Esophagus squamous epithelium (tissue), 5 donors: Measurements from ENCODE around the gene UGT1A4. TPM values are rescaled to one million over a fixed set of nuclear protein-coding genes. Genes with fewer than 3 reads are reported as not detected.

Experiments
- DNase-seq: peaks from one replicate; lab custom pipeline; 2025; lab: John Stamatoyannopoulos, UW
- H3K27ac ChIP-seq, 4 donors: fragments of 200-600 bp; sonication (generic); one replicate each; pipeline ENCODE4 v1.5.1; 2016 to 2019; ENCODE audit warnings: mild to moderate bottlenecking in 1 of 4
- H3K27me3 ChIP-seq, 4 donors: fragments of 200-600 bp; sonication (generic); 1 replicate in 3 of 4; 2 replicates in 1 of 4; pipeline versions ENCODE4 v1.5.1 to v1.6.0; 2017 to 2021; ENCODE audit warnings: antibody characterized with exemption in 1 of 4
- H3K36me3 ChIP-seq, 3 donors: fragments of 200-600 bp; sonication (generic); one replicate each; pipeline ENCODE4 v1.5.1; 2016 to 2019
- H3K4me1 ChIP-seq, 3 donors: fragments of 200-600 bp; sonication (generic); one replicate each; pipeline ENCODE4 v1.5.1; 2017 to 2019
- H3K4me3 ChIP-seq, 4 donors: fragments of 200-600 bp; sonication (generic); 1 replicate in 3 of 4; 2 replicates in 1 of 4; pipeline ENCODE4 v1.5.1; 2016 to 2019; ENCODE audit warnings: mild to moderate bottlenecking in 2 of 4, moderate library complexity in 1 of 4
- H3K9me3 ChIP-seq, 3 donors: fragments of 200-600 bp; sonication (generic); one replicate each; pipeline ENCODE4 v1.5.1; 2016 to 2019
- CTCF ChIP-seq, 6 experiments: fragments of 450-650 bp in 4 of 6; fragments of 200-600 bp in 2 of 6; sonication (generic) in 2 of 6; IDR thresholded peaks; one replicate each; pipeline ENCODE4 v1.5.1; 2016 to 2019; ENCODE audit warnings: antibody characterized with exemption in 6 of 6, mild to moderate bottlenecking in 4 of 6, moderate library complexity in 4 of 6
- POLR2A ChIP-seq, 4 donors: fragments of 450-650 bp; IDR thresholded peaks; one replicate each; pipeline ENCODE4 v1.6.1; 2017; ENCODE audit warnings: antibody characterized with exemption in 4 of 4, mild to moderate bottlenecking in 4 of 4, moderate library complexity in 3 of 4
- WGBS, 2 donors: methylation state at CpG; one replicate each; pipeline ENCODE4 v1.1.5; 2018; 5-methylcytosine and 5-hydroxymethylcytosine counted together
- intact Hi-C: fragments of 100-400 bp; cut with DNase I; formaldehyde crosslinking; loops from one replicate; pipeline ENCODE4 v1.15.0; 2022
- total RNA-seq, 4 donors: library from RNA; depleted of rRNA; stranded (reverse); fragments of >200 nt; gene quantifications; one replicate each; pipeline ENCODE4 v1.1.0, GENCODE V29; 2016
- donor health status: DM: yes; HTN: yes; CAD: no.

Gene UGT1A4
- total RNA-seq, 4 donors from 2014 or later, result 1.1 to 7.4 (median 3.4) TPM

GRCh38 chr2:233803994-233804393, 85.5 kb downstream of the UGT1A4 start:
- intact Hi-C loops, result no loop called here
- no peak overlapping the region for H3K4me3 ChIP-seq
- no peak for DNase-seq

GRCh38 chr2:233807215-233807865, 88.8 kb downstream of the UGT1A4 start:
- Histone ChIP-seq H3K4me3 (no peak overlapping the region), H3K27me3 (peaks cover 0 to 53% (median 0%) of the 10 kb centered on the region in 4 donors), H3K4me1 (no peaks in the 10 kb centered on the region), H3K36me3 (no peaks in the 10 kb centered on the region), H3K27ac (no peak overlapping the region), H3K9me3 (no peaks in the 10 kb centered on the region)
- intact Hi-C loops, result no loop called here
- TF ChIP-seq POLR2A (IDR thresholded peaks at IDR 0.05) (no peak), CTCF (IDR thresholded peaks at IDR 0.05) (no peak)
- 63 to 86% methylated on average over 5 to 6 of the region's 12 CpGs for WGBS, 2 donors
- no peak for DNase-seq

More at GRCh38 chr2:233803994-233804393, 85.5 kb downstream of the UGT1A4 start:
- WGBS, 2 donors, result 30 to 35% methylated on average over 2 to 3 of the region's 8 CpGs
- no peaks in the 10 kb centered on the region for H3K4me1 ChIP-seq
- peaks cover 0 to 40% (median 0%) of the 10 kb centered on the region in 4 donors for H3K27me3 ChIP-seq
- no peaks in the 10 kb centered on the region for H3K36me3 ChIP-seq
- H3K9me3 ChIP-seq, result no peaks in the 10 kb centered on the region
- H3K27ac ChIP-seq, result no peak overlapping the region
- TF ChIP-seq CTCF (IDR thresholded peaks at IDR 0.05) (no peak), POLR2A (IDR thresholded peaks at IDR 0.05) (no peak)

GRCh38 chr2:233807966-233808935, 89.7 kb downstream of the UGT1A4 start:
- WGBS, 2 donors, result 53% methylated on average over 3 of the region's 10 CpGs; no CpG with 5 or more reads in 1 of the 2 donors
- no peak for DNase-seq
- no peak overlapping the region for H3K27ac ChIP-seq
- H3K27me3 ChIP-seq, result peaks cover 0 to 51% (median 0%) of the 10 kb centered on the region in 4 donors
- H3K4me1 ChIP-seq, result no peaks in the 10 kb centered on the region
- H3K4me3 ChIP-seq, result no peak overlapping the region
- no peaks in the 10 kb centered on the region for H3K9me3 ChIP-seq
- intact Hi-C loops, result no loop called here
- no peaks in the 10 kb centered on the region for H3K36me3 ChIP-seq
- no peak for TF ChIP-seq CTCF (IDR thresholded peaks at IDR 0.05)
- TF ChIP-seq POLR2A (IDR thresholded peaks at IDR 0.05), result no peak

GRCh38 chr2:233810385-233810784, 91.8 kb downstream of the UGT1A4 start:
- peaks cover 0 to 35% (median 0%) of the 10 kb centered on the region in 4 donors for H3K27me3 ChIP-seq
- 75 to 81% methylated on average over 2 to 6 of the region's 6 CpGs for WGBS, 2 donors
- H3K27ac ChIP-seq, result no peak overlapping the region
- DNase-seq, result no peak
- TF ChIP-seq CTCF (IDR thresholded peaks at IDR 0.05), result no peak
- TF ChIP-seq POLR2A (IDR thresholded peaks at IDR 0.05), result no peak
- H3K36me3 ChIP-seq, result no peaks in the 10 kb centered on the region
- H3K4me3 ChIP-seq, result no peak overlapping the region
- no peaks in the 10 kb centered on the region for H3K9me3 ChIP-seq
- intact Hi-C loops, result no loop called here
- no peaks in the 10 kb centered on the region for H3K4me1 ChIP-seq

GRCh38 chr2:233811087-233811486, 92.6 kb downstream of the UGT1A4 start:
- Histone ChIP-seq H3K27me3 (peaks cover 0 to 35% (median 0%) of the 10 kb centered on the region in 4 donors), H3K4me3 (no peak overlapping the region), H3K4me1 (no peaks in the 10 kb centered on the region), H3K36me3 (no peaks in the 10 kb centered on the region), H3K9me3 (no peaks in the 10 kb centered on the region), H3K27ac (no peak overlapping the region)
- WGBS, 2 donors, result 69 to 71% methylated on average over 4 of the region's 4 CpGs
- no peak for DNase-seq
- TF ChIP-seq POLR2A (IDR thresholded peaks at IDR 0.05), result no peak
- no peak for TF ChIP-seq CTCF (IDR thresholded peaks at IDR 0.05)
- intact Hi-C loops, result no loop called here
